ENCODE data around the gene GOLGA6D. TPM values are rescaled to one million over a fixed set of nuclear protein-coding genes. Genes with fewer than 3 reads are reported as not detected.
A peak's percentile ranks its signal among the peaks of the same experiment; 100 is the strongest.
"Not testable (repeated sequence)": the region's sequence is repeated elsewhere in the genome, so short reads cannot be mapped to it uniquely, and the experiment has no call there.

The GOLGA6D gene
- total and polyA plus RNA-seq, 2 donors (not counting 1 experiment from before 2014, with no cell fraction given): not detected

DNA sequence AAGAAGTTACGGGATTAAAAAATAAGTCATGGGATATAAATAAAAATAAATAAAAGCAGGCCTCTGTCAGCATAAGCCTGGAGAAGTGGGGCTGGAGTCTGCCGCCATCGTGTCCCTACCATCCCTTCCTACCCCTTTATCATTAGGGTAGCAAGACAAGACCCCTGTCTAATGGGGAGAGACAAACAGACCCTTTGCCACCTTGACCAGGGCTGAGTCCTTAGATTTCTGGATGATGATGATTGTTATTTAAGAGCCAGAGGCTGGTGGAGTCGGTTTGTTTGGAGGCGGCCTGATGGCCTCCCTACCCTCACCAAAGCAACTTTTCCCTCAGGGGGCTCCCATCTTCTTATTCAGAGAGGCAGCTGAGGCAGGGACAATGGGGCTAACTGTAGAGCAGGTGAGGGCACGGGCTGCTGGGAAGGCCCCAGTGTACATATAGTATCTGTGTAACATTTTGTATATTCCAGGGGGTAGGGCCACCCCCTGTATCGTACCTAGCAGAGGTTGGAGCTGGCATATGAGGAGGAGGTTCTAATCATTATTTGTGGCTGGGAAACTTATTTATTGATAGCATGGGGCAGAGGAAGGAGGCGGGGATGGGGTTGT lies 8.8 kb upstream of the GOLGA6D start:
- no CpG with 5 or more reads among the region's 8 CpGs for WGBS (ENCODE audit: insufficient coverage)
- H3K27me3 Mint-ChIP-seq; H3K4me1 Mint-ChIP-seq; H3K9ac ChIP-seq (ENCODE audit: low read length); H3K9me3 Mint-ChIP-seq (ENCODE audit: insufficient read depth); H3K27me3 ChIP-seq (replicated peaks in 1 of 4; ENCODE audit: control extremely low read depth in 1 of 4, control insufficient read depth in 3 of 4, insufficient read depth in 4 of 4, low read length in 3 of 4); H3K27ac Mint-ChIP-seq; H2AFZ ChIP-seq (ENCODE audit: insufficient read depth, low read depth, low read length, poor library complexity, severe bottlenecking); H3K9me3 ChIP-seq (ENCODE audit: control extremely low read depth in 1 of 3, control insufficient read depth in 2 of 3, insufficient read depth in 1 of 3, low read length in 2 of 3); POLR2A ChIA-PET; ATAC-seq (ENCODE audit: low read depth); H3K4me1 ChIP-seq (ENCODE audit: control insufficient read depth in 2 of 2, insufficient read depth in 2 of 2, low read length in 2 of 2); H3K27ac ChIP-seq (ENCODE audit: low read length in 2 of 2); H3K4me2 ChIP-seq (replicated peaks; ENCODE audit: low read depth, low read length, poor library complexity, severe bottlenecking); H3K79me2 ChIP-seq (ENCODE audit: control insufficient read depth, insufficient read depth, low read length); H4K20me1 ChIP-seq (ENCODE audit: control insufficient read depth, insufficient read depth, low read length, poor library complexity, severe bottlenecking); H3K4me3 ChIP-seq (ENCODE audit: control extremely low read depth in 1 of 5, extremely low read depth in 1 of 5, insufficient read depth in 1 of 5, low read depth in 2 of 5, low read length in 4 of 5); H3K36me3 ChIP-seq (replicated peaks in 1 of 2; ENCODE audit: control extremely low read depth in 1 of 2, control insufficient read depth in 1 of 2, extremely low read depth in 1 of 2, insufficient read depth in 2 of 2, low read length in 1 of 2); intact Hi-C loops (cut with micrococcal nuclease); H3K4me3 Mint-ChIP-seq: not testable (repeated sequence)
- CTCF ChIA-PET: interaction anchor here (1.0 to 1.5 kb wide), 2 partner anchors 231 to 966 kb away, joined by 4 to 6 read pairs; no protein-coding TSS in a partner anchor
- peak; percentile 1 for DNase-seq

DNA sequence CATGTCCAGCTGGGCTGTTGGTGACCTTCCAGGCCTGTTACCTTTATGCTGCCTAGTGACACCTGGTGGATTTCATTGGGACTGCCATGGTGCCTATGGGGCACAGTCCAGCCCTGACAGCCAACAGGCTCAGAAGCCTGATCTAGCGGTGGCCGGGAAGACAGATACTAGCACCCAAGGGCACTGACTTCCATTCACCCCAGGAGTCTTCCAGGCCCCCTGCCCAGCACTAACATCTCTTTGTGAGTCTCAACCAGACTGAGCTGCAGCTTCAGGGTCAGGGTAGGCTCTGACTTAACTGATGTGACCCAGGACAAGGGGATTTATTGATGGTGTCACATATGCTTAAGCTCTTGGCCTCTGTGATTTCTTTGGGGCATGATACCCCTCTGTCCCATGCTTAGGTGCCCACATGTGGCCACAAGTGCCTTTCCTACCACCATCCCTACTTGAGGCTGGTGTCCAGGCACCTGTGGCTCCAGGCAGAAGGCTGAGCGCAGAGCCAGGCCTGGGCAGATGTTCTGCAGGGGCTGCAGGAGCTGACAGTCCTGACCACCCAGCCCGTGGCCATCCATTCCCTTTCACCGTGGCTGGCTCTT lies 8.0 kb upstream of the GOLGA6D start:
- H3K36me3 ChIP-seq (replicated peaks in 1 of 2; ENCODE audit: control extremely low read depth in 1 of 2, control insufficient read depth in 1 of 2, extremely low read depth in 1 of 2, insufficient read depth in 2 of 2, low read length in 1 of 2); H3K4me1 ChIP-seq (ENCODE audit: control insufficient read depth in 2 of 2, insufficient read depth in 2 of 2, low read length in 2 of 2); H3K9me3 Mint-ChIP-seq (ENCODE audit: insufficient read depth); H3K4me2 ChIP-seq (replicated peaks; ENCODE audit: low read depth, low read length, poor library complexity, severe bottlenecking); intact Hi-C loops (cut with micrococcal nuclease); H3K79me2 ChIP-seq (ENCODE audit: control insufficient read depth, insufficient read depth, low read length); H3K9me3 ChIP-seq (ENCODE audit: control extremely low read depth in 1 of 3, control insufficient read depth in 2 of 3, insufficient read depth in 1 of 3, low read length in 2 of 3); H3K4me1 Mint-ChIP-seq; H3K27ac ChIP-seq (ENCODE audit: low read length in 2 of 2); H4K20me1 ChIP-seq (ENCODE audit: control insufficient read depth, insufficient read depth, low read length, poor library complexity, severe bottlenecking); H3K27me3 ChIP-seq (replicated peaks in 1 of 4; ENCODE audit: control extremely low read depth in 1 of 4, control insufficient read depth in 3 of 4, insufficient read depth in 4 of 4, low read length in 3 of 4); H3K27me3 Mint-ChIP-seq; H2AFZ ChIP-seq (ENCODE audit: insufficient read depth, low read depth, low read length, poor library complexity, severe bottlenecking); H3K9ac ChIP-seq (ENCODE audit: low read length); H3K4me3 Mint-ChIP-seq; H3K4me3 ChIP-seq (ENCODE audit: control extremely low read depth in 1 of 5, extremely low read depth in 1 of 5, insufficient read depth in 1 of 5, low read depth in 2 of 5, low read length in 4 of 5): not testable (repeated sequence)
- peak; percentile 78 for ATAC-seq (ENCODE audit: low read depth)
- H3K27ac Mint-ChIP-seq: peak overlapping the region; percentile 17
- WGBS (ENCODE audit: insufficient coverage): 52% methylated on average over 2 of the region's 5 CpGs
- DNase-seq: peak; percentile 47
- POLR2A ChIA-PET: interaction anchor here (0.6 kb wide), 1 partner anchor 157 kb away, joined by 3 read pairs; no protein-coding TSS in a partner anchor
- CTCF ChIA-PET: interaction anchor here (1.0 to 1.5 kb wide), 2 partner anchors 232 to 967 kb away, joined by 4 to 6 read pairs; no protein-coding TSS in a partner anchor
- TF ChIP-seq, protein P1, sequence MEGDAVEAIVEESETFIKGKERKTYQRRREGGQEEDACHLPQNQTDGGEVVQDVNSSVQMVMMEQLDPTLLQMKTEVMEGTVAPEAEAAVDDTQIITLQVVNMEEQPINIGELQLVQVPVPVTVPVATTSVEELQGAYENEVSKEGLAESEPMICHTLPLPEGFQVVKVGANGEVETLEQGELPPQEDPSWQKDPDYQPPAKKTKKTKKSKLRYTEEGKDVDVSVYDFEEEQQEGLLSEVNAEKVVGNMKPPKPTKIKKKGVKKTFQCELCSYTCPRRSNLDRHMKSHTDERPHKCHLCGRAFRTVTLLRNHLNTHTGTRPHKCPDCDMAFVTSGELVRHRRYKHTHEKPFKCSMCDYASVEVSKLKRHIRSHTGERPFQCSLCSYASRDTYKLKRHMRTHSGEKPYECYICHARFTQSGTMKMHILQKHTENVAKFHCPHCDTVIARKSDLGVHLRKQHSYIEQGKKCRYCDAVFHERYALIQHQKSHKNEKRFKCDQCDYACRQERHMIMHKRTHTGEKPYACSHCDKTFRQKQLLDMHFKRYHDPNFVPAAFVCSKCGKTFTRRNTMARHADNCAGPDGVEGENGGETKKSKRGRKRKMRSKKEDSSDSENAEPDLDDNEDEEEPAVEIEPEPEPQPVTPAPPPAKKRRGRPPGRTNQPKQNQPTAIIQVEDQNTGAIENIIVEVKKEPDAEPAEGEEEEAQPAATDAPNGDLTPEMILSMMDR (IDR thresholded peaks at IDR 0.05): peak; percentile 75

DNA sequence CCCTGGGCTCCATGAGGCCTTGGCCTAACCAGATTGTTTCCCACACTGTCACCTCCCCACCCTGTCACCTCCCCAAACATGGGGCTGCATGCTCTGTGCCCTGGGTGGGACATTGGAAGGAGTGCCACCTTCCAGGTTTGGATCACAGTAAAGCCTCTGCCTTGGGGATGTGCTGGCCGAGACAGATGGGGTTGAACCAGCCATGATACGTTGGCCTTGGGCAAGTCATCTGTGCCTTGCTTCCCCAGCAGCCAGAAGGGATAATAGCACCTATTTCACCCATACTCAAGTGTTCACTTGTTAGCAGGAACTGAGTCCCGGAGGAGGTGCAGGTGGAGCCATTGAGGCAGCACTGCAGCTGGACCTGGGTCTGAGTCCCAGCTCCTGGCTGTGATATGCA lies 7.0 kb upstream of the GOLGA6D start:
- H3K27ac ChIP-seq (ENCODE audit: low read length in 2 of 2); H3K4me2 ChIP-seq (replicated peaks; ENCODE audit: low read depth, low read length, poor library complexity, severe bottlenecking); intact Hi-C loops (cut with micrococcal nuclease); H3K27ac Mint-ChIP-seq; H4K20me1 ChIP-seq (ENCODE audit: control insufficient read depth, insufficient read depth, low read length, poor library complexity, severe bottlenecking); H3K79me2 ChIP-seq (ENCODE audit: control insufficient read depth, insufficient read depth, low read length); H3K4me1 ChIP-seq (ENCODE audit: control insufficient read depth in 2 of 2, insufficient read depth in 2 of 2, low read length in 2 of 2); H3K27me3 ChIP-seq (replicated peaks in 1 of 4; ENCODE audit: control extremely low read depth in 1 of 4, control insufficient read depth in 3 of 4, insufficient read depth in 4 of 4, low read length in 3 of 4); ATAC-seq (ENCODE audit: low read depth); H3K9ac ChIP-seq (ENCODE audit: low read length); H3K4me3 Mint-ChIP-seq; H3K4me1 Mint-ChIP-seq; H3K9me3 Mint-ChIP-seq (ENCODE audit: insufficient read depth); H3K27me3 Mint-ChIP-seq; H2AFZ ChIP-seq (ENCODE audit: insufficient read depth, low read depth, low read length, poor library complexity, severe bottlenecking); H3K4me3 ChIP-seq (ENCODE audit: control extremely low read depth in 1 of 5, extremely low read depth in 1 of 5, insufficient read depth in 1 of 5, low read depth in 2 of 5, low read length in 4 of 5); H3K36me3 ChIP-seq (replicated peaks in 1 of 2; ENCODE audit: control extremely low read depth in 1 of 2, control insufficient read depth in 1 of 2, extremely low read depth in 1 of 2, insufficient read depth in 2 of 2, low read length in 1 of 2); POLR2A ChIA-PET; H3K9me3 ChIP-seq (ENCODE audit: control extremely low read depth in 1 of 3, control insufficient read depth in 2 of 3, insufficient read depth in 1 of 3, low read length in 2 of 3): not testable (repeated sequence)
- CTCF ChIA-PET: interaction anchor here (1.5 kb wide), 1 partner anchor 233 kb away, joined by 6 read pairs; no protein-coding TSS in a partner anchor
- peak; percentile 4 for DNase-seq
- 67% methylated on average over 2 of the region's 3 CpGs for WGBS (ENCODE audit: insufficient coverage)
